ENCODE measurements around the gene NEU2. TPM values are rescaled to one million over a fixed set of nuclear protein-coding genes. Genes with fewer than 3 reads are reported as not detected.

The NEU2 gene
- total and polyA plus RNA-seq, 2 of the 4 experiments (the other 2 are of a cell fraction): not detected

DNA sequence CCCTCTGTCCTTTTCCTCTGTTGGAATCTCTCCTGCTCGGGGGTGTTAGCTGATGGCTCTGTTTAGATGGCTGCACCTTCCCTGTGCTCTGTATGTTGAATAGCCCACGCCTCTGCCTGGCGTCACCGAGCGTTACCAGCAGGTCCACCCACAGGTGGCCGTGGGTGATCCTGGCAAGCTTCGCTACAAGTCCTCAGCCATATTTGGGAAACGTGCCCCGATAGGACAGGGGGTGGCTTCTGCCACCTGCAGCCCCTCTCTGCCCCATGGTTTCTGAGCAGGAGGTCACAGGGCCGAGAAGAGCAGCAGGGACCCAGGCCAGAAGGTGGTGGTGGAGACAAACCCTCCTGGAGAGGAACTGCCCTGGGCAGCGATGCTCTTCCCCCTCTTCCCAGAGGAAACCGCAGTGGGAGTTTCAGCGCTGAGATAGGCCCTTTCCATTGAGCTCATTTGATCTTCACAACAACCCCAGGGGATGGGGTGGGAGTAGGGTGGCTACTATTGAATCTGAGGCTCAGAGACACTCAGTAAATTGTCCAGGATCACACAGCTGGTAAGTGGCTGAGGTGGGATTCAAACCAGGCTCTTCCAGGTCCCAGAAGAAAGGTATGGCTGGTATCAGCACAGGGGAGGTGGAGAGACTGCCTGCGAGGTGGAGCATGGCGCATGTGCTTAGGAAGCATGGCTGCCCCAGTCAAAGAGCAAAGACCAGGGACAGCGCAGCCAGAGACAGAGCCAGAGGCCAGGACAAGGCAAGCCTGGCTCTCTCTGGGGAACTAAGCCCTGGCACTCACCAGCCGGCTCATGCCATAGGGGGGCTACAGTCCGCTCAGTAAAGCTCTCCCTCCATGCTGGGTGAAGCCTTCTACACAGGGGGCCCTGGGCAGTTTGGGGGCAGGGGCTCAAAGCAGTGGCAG lies 34.5 kb upstream of the NEU2 start (continued):
- TF ChIP-seq RCOR1 (IDR thresholded peaks at IDR 0.05; ENCODE audit: insufficient replicate concordance, low read length): no peak

DNA sequence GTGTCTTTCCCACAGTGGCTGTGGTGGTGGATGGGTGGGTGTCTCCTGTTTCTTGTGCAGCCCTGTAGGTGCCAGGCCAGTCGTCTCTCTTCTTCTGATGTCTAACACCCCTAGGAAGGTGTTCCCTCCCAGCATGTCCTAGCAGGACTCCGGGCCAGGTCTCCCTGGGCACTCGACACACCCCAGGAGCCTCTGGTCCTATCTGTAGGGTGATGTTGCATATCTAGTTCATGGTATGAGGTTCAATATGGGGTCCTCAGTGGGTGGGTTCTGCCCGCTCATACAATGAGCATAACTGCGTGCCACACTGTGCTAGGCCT lies 33.8 kb upstream of the NEU2 start:
- Histone ChIP-seq H3K9me3 (ENCODE audit: control insufficient read depth, insufficient read depth, low read length) (no peaks in the 10 kb centered on the region), H3K56ac (ENCODE audit: extremely low read depth, insufficient read depth, low read length) (no peak overlapping the region), H4K5ac (ENCODE audit: low read depth, low read length) (no peak overlapping the region), H4K91ac (ENCODE audit: insufficient read depth, low read depth, low read length) (no peak overlapping the region), H3K36me3 (ENCODE audit: control insufficient read depth, insufficient read depth, low read length) (no peaks in the 10 kb centered on the region), H2AK9ac (replicated peaks; ENCODE audit: low read depth, low read length, poor library complexity) (no peak overlapping the region), H2BK15ac (ENCODE audit: low read depth, low read length) (no peak overlapping the region), H3K9me1 (ENCODE audit: insufficient read depth, low read length) (no peaks in the 10 kb centered on the region), H3K4me2 (ENCODE audit: low read depth, low read length) (no peak overlapping the region), H3K18ac (ENCODE audit: low read depth, low read length) (no peak overlapping the region), H3K27me3 (ENCODE audit: control insufficient read depth, insufficient read depth, low read length) (peaks cover 12% of the 10 kb centered on the region), H2BK20ac (ENCODE audit: low read depth, low read length) (no peak overlapping the region), H3K4me1 (ENCODE audit: control insufficient read depth, insufficient read depth, low read length) (no peaks in the 10 kb centered on the region), H3K4me3 (ENCODE audit: insufficient read depth, low read depth, low read length) (no peak overlapping the region), H4K20me1 (ENCODE audit: insufficient read depth, low read length) (no peaks in the 10 kb centered on the region), H2BK5ac (ENCODE audit: low read depth, low read length, poor library complexity, severe bottlenecking) (no peak overlapping the region), H4K8ac (ENCODE audit: low read depth in 2 of 2, low read length in 2 of 2) (no peak overlapping the region), H3K4ac (ENCODE audit: low read depth, low read length) (no peak overlapping the region), H2AFZ (replicated peaks; ENCODE audit: low read length, poor library complexity) (no peak overlapping the region), H3K27ac (ENCODE audit: insufficient read depth, low read length) (no peak overlapping the region), H3K14ac (replicated peaks; ENCODE audit: low read depth, low read length) (no peak overlapping the region), H2AK5ac (ENCODE audit: low read depth, low read length) (no peak overlapping the region), H3K9ac (ENCODE audit: low read depth, low read length) (no peak overlapping the region), H2BK120ac (ENCODE audit: low read depth, low read length) (no peak overlapping the region), H3K23ac (ENCODE audit: low read depth, low read length) (no peak overlapping the region), H3K79me1 (ENCODE audit: low read depth in 1 of 2, low read length in 2 of 2) (no peaks in the 10 kb centered on the region)
- CTCF ChIA-PET: no interaction called here
- DNase-seq (no peak), ATAC-seq (ENCODE audit: low read depth) (no peak)
- BruUV-seq (replicated peaks): no TSS peak
- in situ Hi-C loops (cut with MboI; ENCODE audit: low sequenced_read_pairs): no loop called here
- 100% methylated on average over 1 of the region's 5 CpGs; no CpG with 5 or more reads in 1 of the 2 experiments for WGBS, 2 experiments (ENCODE audit: extremely low coverage in 2 of 2, insufficient read length in 1 of 2)
- dilution Hi-C loops (cut with HindIII; ENCODE audit: low sequenced_read_pairs, unreplicated experiment): no loop called here
- intact Hi-C loops (cut with micrococcal nuclease): no loop called here
- POLR2A ChIA-PET (ENCODE audit: unreplicated experiment): no interaction called here
- TF ChIP-seq MAZ (IDR thresholded peaks at IDR 0.05; ENCODE audit: borderline replicate concordance, low read depth, low read length) (no peak), RAD21 (IDR thresholded peaks at IDR 0.05; ENCODE audit: low read length) (no peak), CHD1 (IDR thresholded peaks at IDR 0.05; ENCODE audit: low read depth, low read length) (no peak), NFE2L2 (IDR thresholded peaks at IDR 0.05; ENCODE audit: low read depth, low read length) (no peak), RCOR1 (IDR thresholded peaks at IDR 0.05; ENCODE audit: insufficient replicate concordance, low read length) (no peak), BHLHE40 (IDR thresholded peaks at IDR 0.05; ENCODE audit: low read depth, low read length) (no peak), FOS (IDR thresholded peaks at IDR 0.05; ENCODE audit: low read depth, low read length) (no peak), MAFK (IDR thresholded peaks at IDR 0.05; ENCODE audit: low read depth, low read length) (no peak), MXI1 (IDR thresholded peaks at IDR 0.05; ENCODE audit: borderline replicate concordance, low read depth, low read length) (no peak), SMC3 (IDR thresholded peaks at IDR 0.05; ENCODE audit: low read depth, low read length) (no peak), RFX5 (IDR thresholded peaks at IDR 0.05; ENCODE audit: low read depth, low read length) (no peak)
- TF ChIP-seq, protein P1, sequence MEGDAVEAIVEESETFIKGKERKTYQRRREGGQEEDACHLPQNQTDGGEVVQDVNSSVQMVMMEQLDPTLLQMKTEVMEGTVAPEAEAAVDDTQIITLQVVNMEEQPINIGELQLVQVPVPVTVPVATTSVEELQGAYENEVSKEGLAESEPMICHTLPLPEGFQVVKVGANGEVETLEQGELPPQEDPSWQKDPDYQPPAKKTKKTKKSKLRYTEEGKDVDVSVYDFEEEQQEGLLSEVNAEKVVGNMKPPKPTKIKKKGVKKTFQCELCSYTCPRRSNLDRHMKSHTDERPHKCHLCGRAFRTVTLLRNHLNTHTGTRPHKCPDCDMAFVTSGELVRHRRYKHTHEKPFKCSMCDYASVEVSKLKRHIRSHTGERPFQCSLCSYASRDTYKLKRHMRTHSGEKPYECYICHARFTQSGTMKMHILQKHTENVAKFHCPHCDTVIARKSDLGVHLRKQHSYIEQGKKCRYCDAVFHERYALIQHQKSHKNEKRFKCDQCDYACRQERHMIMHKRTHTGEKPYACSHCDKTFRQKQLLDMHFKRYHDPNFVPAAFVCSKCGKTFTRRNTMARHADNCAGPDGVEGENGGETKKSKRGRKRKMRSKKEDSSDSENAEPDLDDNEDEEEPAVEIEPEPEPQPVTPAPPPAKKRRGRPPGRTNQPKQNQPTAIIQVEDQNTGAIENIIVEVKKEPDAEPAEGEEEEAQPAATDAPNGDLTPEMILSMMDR (conservative IDR thresholded peaks at IDR 0.05; ENCODE audit: low read depth, low read length): no peak
- TF ChIP-seq, protein P2, sequence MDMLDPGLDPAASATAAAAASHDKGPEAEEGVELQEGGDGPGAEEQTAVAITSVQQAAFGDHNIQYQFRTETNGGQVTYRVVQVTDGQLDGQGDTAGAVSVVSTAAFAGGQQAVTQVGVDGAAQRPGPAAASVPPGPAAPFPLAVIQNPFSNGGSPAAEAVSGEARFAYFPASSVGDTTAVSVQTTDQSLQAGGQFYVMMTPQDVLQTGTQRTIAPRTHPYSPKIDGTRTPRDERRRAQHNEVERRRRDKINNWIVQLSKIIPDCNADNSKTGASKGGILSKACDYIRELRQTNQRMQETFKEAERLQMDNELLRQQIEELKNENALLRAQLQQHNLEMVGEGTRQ (IDR thresholded peaks at IDR 0.05; ENCODE audit: low read depth, low read length): no peak

Measured in IMR-90 (cell line).